Lower leg skin (tissue), 3 donors: Measurements from ENCODE around the gene ANKHD1.

ENCODE experiments used
- CTCF ChIP-seq, 3 donors: fragments of 450-650 bp; IDR thresholded peaks; one replicate each; pipeline ENCODE4 v1.5.1; 2016; ENCODE audit warnings: antibody characterized with exemption in 3 of 3, mild to moderate bottlenecking in 3 of 3, moderate library complexity in 2 of 3
- POLR2A ChIP-seq, 2 donors: fragments of 450-650 bp; IDR thresholded peaks; one replicate each; pipeline ENCODE4 v1.6.1; 2016 to 2017; ENCODE audit warnings: antibody characterized with exemption in 2 of 2, mild to moderate bottlenecking in 1 of 2, moderate library complexity in 1 of 2

- TF ChIP-seq CTCF (IDR thresholded peaks at IDR 0.05) (no peak), POLR2A (IDR thresholded peaks at IDR 0.05) (no peak)
Observed at GRCh38 chr5:140391312-140391711, 10.3 kb upstream of the ANKHD1 start.
